GM21825 (cell line): ENCODE measurements around the gene CXADR.

ENCODE experiments used
- ATAC-seq: cut with Tn5 transposase; IDR thresholded peaks from one replicate; pipeline ENCODE4 v1.9.1; 2021; ENCODE audit warnings: mild to moderate bottlenecking, moderate library complexity; ENCODE audit not compliant: unreplicated experiment

Gene CXADR

DNA sequence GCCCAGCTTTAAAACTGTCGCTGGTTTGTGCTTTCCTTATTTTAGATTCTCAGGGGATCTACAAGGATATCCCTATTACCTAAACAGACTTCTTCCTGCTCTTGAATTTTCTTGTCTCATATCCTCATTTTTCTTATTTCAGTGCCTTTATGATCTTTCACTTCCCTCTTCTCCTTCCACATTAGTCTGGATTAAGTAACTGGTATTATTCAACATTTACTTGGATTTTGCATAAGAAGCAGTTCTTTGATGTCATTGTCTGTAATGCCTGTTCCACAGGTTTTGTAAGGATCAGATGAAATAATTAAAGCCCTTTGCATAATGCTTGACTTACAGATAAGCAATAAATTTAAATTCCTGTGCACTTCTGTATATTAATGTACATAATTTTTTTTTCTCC is 26.5 kb downstream of the CXADR start:
- no peak for ATAC-seq

DNA sequence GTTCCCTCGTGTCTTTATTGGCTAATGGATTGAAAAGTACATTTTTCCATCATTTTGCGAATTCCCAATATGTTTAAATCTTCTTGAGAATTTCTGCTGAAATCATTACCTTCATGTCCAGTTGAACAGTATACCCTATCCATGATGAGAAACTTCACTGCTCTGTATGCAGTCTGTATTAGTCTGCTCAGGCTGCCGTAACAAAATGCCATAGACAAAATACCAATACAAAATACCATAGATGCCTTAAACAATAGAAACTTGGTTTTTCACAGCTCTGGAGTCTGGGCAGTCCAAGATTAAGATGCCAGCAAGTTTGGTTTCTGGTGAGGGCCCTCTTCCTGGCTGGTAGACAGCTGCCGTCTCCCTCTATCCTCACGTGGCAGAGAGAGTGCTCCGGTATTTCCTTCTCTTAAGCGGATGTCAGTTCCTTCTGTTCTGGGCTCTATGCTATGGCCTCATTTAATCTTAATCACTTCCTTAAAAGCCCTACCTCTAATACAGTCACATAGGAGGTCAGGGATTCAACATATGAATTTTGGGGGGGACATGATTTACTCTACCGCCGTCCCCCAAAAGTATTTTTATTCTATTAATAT is 27.0 kb downstream of the CXADR start:
- no peak for ATAC-seq

DNA sequence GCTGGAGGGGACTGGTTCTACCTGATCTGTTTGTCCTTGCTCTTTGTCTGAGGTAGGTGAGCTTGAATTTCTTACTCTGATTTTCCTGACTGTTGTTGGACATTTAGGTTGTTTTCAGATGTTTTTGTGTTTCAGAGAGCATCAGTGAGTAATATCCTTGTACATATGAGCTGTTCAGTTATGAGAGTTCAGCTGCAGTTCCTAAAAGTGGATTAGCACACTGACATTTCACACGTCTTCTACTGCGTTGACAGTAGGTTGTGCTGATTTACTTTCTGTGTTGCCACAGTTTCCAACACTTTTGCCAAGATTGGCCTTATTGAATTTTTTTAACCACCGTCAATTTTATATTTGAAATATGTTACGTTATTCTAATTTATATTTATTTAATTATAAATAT is 27.7 kb downstream of the CXADR start:
- no peak for ATAC-seq

- ATAC-seq: no peak
These were observed 29.6 kb downstream of the CXADR start for GRCh38 chr21:17542371-17543011.

DNA sequence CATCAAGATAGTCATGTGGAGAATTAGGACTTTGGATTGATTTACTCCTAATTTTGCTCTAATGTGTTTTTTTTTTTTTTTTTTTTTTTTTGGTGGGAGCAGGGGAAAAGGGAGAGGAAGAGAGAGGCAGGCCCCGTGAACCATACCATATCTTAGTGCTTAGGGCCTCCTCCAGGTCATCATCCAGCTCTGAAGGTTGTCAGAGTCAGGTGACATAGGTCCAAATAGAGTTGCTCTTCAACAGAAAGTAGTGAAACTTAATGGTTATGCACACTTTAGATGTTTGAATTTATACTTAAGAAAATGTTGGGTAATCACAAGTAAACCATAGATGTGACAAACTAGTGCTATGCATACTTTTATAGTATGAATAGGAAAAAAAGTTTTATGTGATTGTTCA is 32.2 kb downstream of the CXADR start:
- ATAC-seq: no peak

DNA sequence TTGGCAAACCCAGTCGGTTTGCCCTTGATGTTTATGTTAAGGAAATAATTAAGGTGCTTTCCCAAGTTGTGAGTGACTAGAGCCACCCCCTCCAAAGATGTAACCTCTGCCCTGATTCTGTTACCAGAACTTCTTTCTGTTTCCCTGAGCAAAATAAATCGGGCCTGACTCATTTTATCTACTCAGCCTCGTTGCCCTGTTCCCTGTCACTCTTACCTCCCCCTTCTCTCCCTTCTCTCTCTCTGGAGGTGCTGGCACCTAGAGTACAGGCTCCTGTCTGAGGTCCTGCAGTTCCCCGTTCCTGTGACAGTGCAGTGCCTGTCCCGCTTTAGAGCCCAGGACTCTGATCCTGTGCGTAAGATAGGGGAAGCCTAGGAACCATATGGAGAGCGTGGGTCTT is 35.4 kb downstream of the CXADR start:
- no peak for ATAC-seq

DNA sequence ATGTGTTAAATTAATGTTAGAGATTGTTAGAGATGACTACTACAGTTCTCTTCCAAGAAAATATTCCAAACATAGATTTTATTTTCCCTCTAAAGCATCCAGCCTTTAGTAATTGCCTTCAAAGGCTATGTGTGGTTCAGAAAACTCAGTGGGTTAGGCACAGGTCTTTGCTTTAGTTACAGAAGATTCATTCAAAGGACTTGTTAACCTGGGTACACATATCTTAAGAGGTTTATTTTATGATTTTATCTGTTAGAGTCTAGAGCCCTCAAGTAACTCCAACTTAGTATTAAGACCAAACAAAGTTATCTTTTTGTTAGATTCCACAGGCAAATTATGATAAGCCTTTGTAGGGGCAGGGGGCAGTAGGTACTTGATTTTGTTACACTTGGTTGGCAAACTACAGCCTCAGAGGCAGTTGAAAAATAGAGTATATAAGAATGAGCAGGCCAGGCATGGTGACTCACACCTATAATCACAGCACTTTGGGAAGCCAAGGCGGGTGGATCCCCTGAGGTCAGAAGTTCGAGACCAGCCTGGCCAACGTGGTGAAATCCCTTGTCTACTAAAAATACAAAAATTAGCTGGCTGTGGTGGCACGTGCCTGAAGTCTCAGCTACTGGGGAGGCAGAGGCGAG is 37.9 kb downstream of the CXADR start:
- no peak for ATAC-seq

- no peak for ATAC-seq
These were observed 39.6 kb downstream of the CXADR start for GRCh38 chr21:17552410-17552809.

- ATAC-seq: no peak
These were observed 41.3 kb downstream of the CXADR start for GRCh38 chr21:17554120-17554519.

DNA sequence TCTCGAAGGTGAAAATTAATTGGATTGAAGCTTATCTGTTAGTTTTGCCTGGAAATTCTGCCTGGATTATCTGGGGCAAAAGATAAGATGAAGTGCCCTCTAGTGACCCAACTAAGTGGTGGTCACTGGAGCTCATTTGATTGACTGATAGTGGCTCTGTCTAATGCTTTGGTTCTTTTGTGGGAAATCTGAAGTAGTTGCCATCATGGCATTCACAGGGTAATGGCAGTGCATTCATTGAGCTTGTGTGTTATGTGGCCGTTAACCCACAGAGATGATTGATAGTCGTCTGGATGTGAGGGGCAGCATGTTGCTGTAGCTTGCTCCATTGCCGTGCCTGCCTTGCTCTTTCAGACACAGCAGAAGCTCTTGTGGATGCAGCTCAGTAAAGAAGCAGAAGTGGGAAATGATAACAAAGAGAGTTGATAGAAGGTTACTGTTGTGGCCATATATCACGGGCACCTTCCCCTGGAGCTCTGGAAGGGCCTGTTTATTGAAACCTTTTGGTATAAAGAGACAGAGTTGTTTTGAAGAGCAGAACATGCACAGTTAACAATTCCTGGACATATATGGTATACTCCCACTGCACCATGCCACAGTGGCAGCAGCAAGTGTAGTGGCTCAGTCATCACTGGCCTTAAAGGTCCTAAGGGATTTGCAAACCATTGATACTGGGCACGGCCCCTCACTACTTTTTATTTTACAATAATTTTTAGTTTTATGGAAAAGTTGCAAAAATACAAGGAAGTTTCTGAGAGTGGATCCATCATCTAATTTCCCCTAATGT is 42.0 kb downstream of the CXADR start:
- no peak for ATAC-seq

DNA sequence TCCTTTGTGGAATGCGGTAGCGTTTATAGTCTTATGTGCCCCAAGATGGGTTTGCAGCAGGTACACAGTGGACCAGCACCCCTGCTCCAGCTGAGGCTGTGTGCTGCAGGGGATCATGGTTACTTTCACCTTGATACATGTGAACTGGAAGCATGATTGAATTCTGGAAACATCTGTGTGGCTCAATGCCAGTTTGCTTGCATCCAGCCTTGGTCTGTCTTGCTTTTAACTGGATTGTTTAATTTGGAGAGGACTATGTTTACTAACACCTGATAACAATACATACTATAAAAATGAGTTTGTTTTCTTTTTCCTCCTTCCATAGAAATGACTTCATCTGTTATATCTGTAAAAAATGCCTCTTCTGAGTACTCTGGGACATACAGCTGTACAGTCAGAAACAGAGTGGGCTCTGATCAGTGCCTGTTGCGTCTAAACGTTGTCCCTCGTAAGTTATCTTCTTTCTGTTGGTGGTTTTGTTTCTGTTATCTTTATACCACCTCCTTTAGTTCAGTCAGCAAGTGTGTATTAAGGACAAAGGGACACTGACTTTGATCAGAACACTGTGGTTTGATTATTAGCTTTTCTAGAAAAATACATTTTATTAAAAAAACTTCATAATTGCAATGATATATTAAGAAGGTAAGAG is 47.7 kb downstream of the CXADR start:
- no peak for ATAC-seq

DNA sequence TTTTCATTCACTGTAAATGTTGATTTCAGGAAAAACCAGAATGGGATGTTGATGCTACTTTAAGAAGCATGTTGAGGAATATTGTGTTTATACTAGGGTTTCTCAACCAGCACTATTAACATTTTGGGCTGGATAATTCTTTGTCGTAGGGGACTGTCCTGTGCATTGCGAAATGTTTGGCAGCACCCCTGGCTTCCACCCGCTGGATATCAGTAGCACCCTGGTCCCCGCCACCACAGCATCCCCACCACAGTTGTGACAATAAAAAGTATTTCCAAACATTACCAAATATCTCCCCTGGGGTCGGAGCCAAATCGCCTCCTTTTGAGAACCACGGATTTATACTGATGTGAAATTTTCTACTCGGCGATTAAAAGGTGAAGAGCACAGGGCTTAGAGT is 57.9 kb downstream of the CXADR start:
- ATAC-seq: no peak

GRCh38 chr21:17572431-17572830 is 59.6 kb downstream of the CXADR start:
- no peak for ATAC-seq

DNA sequence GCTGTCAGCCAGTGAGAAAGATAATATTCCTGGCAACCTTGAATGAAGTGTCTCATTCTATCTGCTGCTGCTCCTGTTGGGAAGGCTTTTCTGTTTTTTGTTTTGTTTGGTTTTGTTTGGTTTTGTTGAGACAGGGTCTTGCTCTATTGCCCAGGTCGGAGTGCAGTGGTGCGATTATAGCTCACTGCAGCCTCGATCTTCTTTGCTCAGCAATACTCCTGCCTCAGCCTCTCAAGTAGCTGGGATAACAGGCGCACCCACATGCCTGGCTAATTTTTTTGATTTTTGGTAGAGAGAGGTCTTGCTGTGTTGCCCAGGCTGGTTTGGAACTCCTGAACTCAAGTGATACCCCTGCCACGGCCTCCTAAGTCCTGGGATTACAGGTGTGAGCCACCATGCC is 62.2 kb downstream of the CXADR start:
- no peak for ATAC-seq

- no peak for ATAC-seq
These were observed 63.4 kb downstream of the CXADR start for GRCh38 chr21:17576080-17576835.

DNA sequence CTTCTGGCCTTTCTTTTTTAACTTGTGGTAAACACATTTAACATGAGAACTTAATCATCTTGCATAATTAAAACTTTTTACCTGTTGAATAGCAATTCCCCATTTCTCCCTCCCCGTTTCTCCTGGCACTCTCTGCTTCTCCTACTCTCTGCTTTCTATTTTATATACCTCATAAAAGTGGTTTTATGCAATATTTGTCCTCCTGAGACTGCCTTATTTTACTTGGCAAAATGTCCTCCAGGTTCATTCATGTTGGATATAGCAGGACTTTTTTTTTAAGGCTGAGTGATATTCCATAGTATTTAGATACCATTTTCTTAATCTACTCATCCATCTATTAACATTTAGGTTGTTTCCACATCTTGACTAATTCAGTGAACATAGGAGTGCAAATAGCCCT is 64.9 kb downstream of the CXADR start:
- ATAC-seq: no peak

GRCh38 chr21:17578162-17578561 is 65.3 kb downstream of the CXADR start:
- ATAC-seq: no peak

DNA sequence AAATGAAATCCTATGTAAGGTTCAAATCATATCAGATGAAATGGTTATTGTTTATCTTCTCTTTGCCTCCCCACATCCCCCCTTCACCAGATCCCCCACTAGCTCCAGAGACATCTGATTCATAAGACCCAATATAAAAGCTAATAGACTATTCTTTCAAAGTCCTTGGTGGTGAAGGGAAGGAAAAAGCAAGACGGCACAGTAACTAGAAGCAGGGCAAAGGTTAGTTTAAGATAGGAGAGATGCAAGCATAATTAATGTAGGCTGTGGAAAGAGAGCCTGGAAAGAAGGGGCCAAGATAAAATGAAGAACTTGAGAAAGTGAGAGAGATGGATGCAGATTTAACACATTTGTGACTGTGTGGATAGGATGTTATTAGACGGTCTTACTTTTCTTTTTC is 66.0 kb downstream of the CXADR start:
- ATAC-seq: no peak

- no peak for ATAC-seq
These were observed 67.5 kb downstream of the CXADR start for GRCh38 chr21:17580319-17580718.

DNA sequence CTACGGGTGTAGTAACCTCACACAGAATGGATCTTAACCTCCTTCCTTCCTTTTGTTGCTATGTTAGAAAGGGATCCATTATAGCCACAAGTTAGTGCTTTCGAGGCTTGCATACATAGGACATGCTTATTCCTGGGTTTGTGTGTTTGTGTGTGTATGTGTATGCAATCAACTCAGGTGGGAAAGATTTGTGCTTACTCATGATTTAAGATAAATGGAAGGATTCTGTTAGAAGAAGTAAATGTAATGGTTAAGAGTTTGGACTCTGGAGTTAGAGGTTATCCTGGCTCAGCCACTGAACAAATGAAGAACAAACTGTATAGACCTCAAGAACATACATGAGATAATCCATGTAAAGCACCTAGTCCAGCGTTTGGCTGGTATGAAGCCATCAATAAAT is 71.1 kb downstream of the CXADR start:
- no peak for ATAC-seq
